Gastroesophageal sphincter (tissue), 4 donors: ENCODE measurements around the gene SCFD2. TPM values are rescaled to one million over a fixed set of nuclear protein-coding genes. Genes with fewer than 3 reads are reported as not detected.
A peak's percentile ranks its signal among the peaks of the same experiment; 100 is the strongest.

Source experiments
- ATAC-seq: fragments of 150-250 bp; one replicate; pipeline ENCODE4 v1.9.1; 2016; ENCODE audit warnings: mild to moderate bottlenecking, moderate library complexity
- H3K27ac ChIP-seq, 4 donors: fragments of 200-600 bp; sonication (generic) in 3 of 4; 1 replicate in 3 of 4; 2 replicates in 1 of 4; pipeline ENCODE4 v1.5.1; 2016 to 2019
- H3K27me3 ChIP-seq: fragments of 200-600 bp; sonication (generic); one replicate; pipeline ENCODE4 v1.5.1; 2019
- H3K36me3 ChIP-seq, 2 donors: fragments of 200-600 bp; sonication (generic); one replicate each; pipeline ENCODE4 v1.5.1; 2019; ENCODE audit warnings: control low read depth in 1 of 2
- H3K4me1 ChIP-seq, 3 donors: fragments of 200-600 bp; sonication (generic); 1 replicate in 2 of 3; 2 replicates in 1 of 3; pipeline ENCODE4 v1.5.1; 2016 to 2019; ENCODE audit warnings: control low read depth in 2 of 3
- H3K4me3 ChIP-seq, 2 donors: fragments of 200-600 bp; sonication (generic); one replicate each; pipeline ENCODE4 v1.5.1; 2019; ENCODE audit warnings: mild to moderate bottlenecking in 1 of 2, moderate library complexity in 1 of 2
- H3K9me3 ChIP-seq, 3 donors: fragments of 200-600 bp; sonication (generic); one replicate each; pipeline ENCODE4 v1.5.1; 2017 to 2019; ENCODE audit warnings: control low read depth in 2 of 3
- CTCF ChIP-seq, 4 experiments: fragments of 200-600 bp in 2 of 4; fragments of 450-650 bp in 2 of 4; sonication (generic) in 1 of 4; IDR thresholded peaks; one replicate each; pipeline ENCODE4 v1.5.1; 2017 to 2019; ENCODE audit warnings: antibody characterized with exemption in 4 of 4, mild to moderate bottlenecking in 2 of 4, moderate library complexity in 2 of 4
- EP300 ChIP-seq: sonication (generic); formaldehyde crosslinking; IDR thresholded peaks from one replicate; pipeline ENCODE4 v1.6.1; 2017; ENCODE audit warnings: antibody characterized with exemption, mild to moderate bottlenecking
- POLR2A ChIP-seq, 2 donors: fragments of 450-650 bp; IDR thresholded peaks; one replicate each; pipeline ENCODE4 v1.6.1; 2017; ENCODE audit warnings: antibody characterized with exemption in 2 of 2, mild to moderate bottlenecking in 2 of 2, moderate library complexity in 1 of 2
- POLR2AphosphoS5 ChIP-seq: sonication (generic); formaldehyde crosslinking; IDR thresholded peaks from one replicate; pipeline ENCODE4 v1.6.1; 2017; ENCODE audit warnings: antibody characterized with exemption
- WGBS, 2 donors: methylation state at CpG; one replicate each; pipeline ENCODE4 v1.1.5; 2018; ENCODE audit warnings: low coverage in 1 of 2; 5-methylcytosine and 5-hydroxymethylcytosine counted together
- total RNA-seq, 4 donors: library from RNA; depleted of rRNA; stranded (reverse); fragments of >200 nt; gene quantifications; one replicate each; pipeline ENCODE4 v1.1.0, GENCODE V29; 2016

SCFD2 gene
- total RNA-seq, 4 donors from 2014 or later: 8.9 to 17.6 (median 14.6) TPM

DNA sequence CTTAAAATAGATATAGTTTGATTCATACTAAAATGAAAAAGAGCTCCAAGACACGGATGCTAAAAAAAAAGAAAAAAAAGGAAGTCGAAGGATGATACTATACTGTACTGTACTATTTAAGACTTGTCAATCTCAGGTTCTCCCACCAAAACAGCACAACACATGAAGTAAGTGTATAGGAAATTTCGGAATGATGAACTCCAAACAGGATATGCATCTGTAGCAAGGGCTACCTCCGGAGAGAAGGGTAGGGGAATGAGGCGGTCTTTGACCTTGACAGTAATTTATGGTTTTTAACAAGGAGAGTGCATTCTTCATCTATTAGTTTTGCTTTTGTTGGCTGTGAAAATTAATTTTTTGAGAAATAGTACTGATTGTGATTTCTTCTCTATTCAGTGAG lies 11.0 kb upstream of the SCFD2 start:
- peak overlapping the region; percentile 77 to 81 for H3K4me3 ChIP-seq
- WGBS, 2 donors: 35 to 47% methylated on average over 4 to 5 of the region's 5 CpGs
- peaks cover 9% of the 10 kb centered on the region for H3K27me3 ChIP-seq
- peak overlapping the region in 3 of 4 donors; percentile 3 to 88 (median 87) for H3K27ac ChIP-seq
- no peaks in the 10 kb centered on the region for H3K9me3 ChIP-seq
- no peak for TF ChIP-seq POLR2A (IDR thresholded peaks at IDR 0.05)
- no peak for TF ChIP-seq POLR2AphosphoS5
- TF ChIP-seq EP300: no peak
- TF ChIP-seq CTCF (IDR thresholded peaks at IDR 0.05): no peak
- H3K4me1 ChIP-seq: peaks cover 3 to 22% (median 5%) of the 10 kb centered on the region in 3 donors
- peaks cover 0 to 5% of the 10 kb centered on the region in 2 donors for H3K36me3 ChIP-seq
- no peak for ATAC-seq

GRCh38 chr4:53374777-53375258 lies 9.0 kb upstream of the SCFD2 start:
- Histone ChIP-seq H3K4me1 (peaks cover 3 to 17% (median 5%) of the 10 kb centered on the region in 3 donors), H3K27me3 (peaks cover 30% of the 10 kb centered on the region), H3K9me3 (no peaks in the 10 kb centered on the region), H3K36me3 (no peaks in the 10 kb centered on the region), H3K4me3 (no peak overlapping the region), H3K27ac (no peak overlapping the region)
- WGBS, 2 donors: 66 to 88% methylated on average over 4 of the region's 4 CpGs
- ATAC-seq: no peak
- TF ChIP-seq POLR2AphosphoS5 (no peak), POLR2A (IDR thresholded peaks at IDR 0.05) (no peak), EP300 (no peak), CTCF (IDR thresholded peaks at IDR 0.05) (no peak)

DNA sequence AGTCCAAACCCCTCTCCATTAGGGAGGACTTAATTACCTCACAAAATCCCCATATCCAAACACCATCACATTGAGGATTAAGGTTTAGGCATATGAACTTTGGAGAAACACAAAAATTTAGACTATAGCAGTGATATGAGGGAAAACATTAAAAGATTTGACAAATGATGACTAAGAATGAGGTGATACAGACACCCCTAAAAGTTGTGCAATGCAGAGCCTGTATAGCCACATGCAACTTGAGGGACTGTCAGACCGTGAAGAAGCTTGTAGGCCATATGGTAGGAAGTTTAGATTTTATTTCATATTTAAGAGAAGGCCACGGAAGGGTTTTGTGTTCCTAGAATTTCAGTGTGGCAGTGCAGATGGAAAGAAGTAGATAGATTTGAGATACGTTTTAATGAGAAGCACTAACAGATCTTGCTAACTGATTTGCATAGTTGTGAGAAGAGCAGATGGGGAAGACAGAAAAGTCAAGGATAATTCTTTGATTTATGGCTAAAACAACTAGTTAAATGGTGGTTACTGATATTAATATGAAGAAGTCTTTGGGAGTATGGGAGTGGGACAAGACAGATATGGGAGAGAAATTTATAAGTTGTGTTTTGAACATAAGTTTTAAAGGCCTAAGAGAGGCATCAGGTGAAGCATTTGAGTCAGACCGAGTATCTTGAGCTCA lies 6.1 kb upstream of the SCFD2 start:
- no peaks in the 10 kb centered on the region for H3K9me3 ChIP-seq
- H3K27ac ChIP-seq: no peak overlapping the region
- TF ChIP-seq POLR2AphosphoS5 (no peak), CTCF (IDR thresholded peaks at IDR 0.05) (no peak), POLR2A (IDR thresholded peaks at IDR 0.05) (no peak), EP300 (no peak)
- WGBS, 2 donors: 64 to 77% methylated on average over 4 of the region's 4 CpGs
- H3K36me3 ChIP-seq: no peaks in the 10 kb centered on the region
- ATAC-seq: no peak
- no peak overlapping the region for H3K4me3 ChIP-seq
- H3K4me1 ChIP-seq: no peaks in the 10 kb centered on the region
- peaks cover 43% of the 10 kb centered on the region for H3K27me3 ChIP-seq

DNA sequence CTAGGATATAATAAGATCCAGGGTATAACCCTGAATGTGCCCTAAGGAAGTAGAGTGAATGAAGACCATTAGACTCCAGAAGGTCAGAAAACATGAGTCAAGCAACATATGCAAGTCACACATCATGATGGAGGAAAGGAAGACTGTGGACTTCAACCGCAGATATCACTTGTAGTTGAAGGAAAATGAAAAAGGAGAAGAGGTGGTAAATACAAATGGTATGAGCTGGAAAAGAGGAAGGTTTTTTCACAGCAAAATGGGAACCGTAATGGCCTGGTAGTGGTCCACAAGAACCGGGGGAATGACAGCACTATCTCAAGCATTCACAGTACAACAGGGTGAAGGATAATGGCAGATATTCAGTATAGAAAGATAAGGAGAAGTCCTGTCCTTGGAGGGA lies 5.2 kb upstream of the SCFD2 start:
- Histone ChIP-seq H3K27me3 (peaks cover 43% of the 10 kb centered on the region), H3K27ac (no peak overlapping the region), H3K4me1 (peaks cover 0 to 6% (median 0%) of the 10 kb centered on the region in 3 donors), H3K4me3 (no peak overlapping the region), H3K9me3 (no peaks in the 10 kb centered on the region), H3K36me3 (no peaks in the 10 kb centered on the region)
- TF ChIP-seq POLR2A (IDR thresholded peaks at IDR 0.05): no peak
- TF ChIP-seq POLR2AphosphoS5: no peak
- TF ChIP-seq EP300: no peak
- TF ChIP-seq CTCF (IDR thresholded peaks at IDR 0.05): no peak
- 85 to 96% methylated on average over 3 of the region's 3 CpGs for WGBS, 2 donors
- no peak for ATAC-seq

DNA sequence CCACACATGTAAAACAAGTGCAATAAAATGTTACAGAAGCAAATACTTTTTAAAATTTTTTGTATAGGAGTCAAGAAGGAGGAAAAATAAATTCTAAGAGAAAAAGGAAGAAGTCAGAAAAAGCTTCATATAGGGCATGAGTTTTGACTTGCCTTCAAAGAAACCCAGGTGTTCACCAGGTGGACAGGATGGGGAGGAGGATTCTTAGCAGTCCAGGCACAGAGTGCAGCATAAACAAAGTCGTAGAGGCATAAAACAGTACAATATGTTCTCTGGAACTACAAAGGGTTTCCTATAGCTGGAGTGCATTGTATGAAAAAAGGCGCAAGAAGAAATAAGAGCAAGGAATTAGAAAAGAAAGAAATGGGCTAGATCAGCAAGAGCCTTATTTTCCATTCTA lies 1.9 kb upstream of the SCFD2 start:
- WGBS, 2 donors: 48 to 71% methylated on average over 2 of the region's 2 CpGs
- TF ChIP-seq POLR2AphosphoS5 (no peak), POLR2A (IDR thresholded peaks at IDR 0.05) (no peak), EP300 (no peak), CTCF (IDR thresholded peaks at IDR 0.05) (no peak)
- H3K36me3 ChIP-seq: no peaks in the 10 kb centered on the region
- H3K27ac ChIP-seq: no peak overlapping the region
- H3K4me3 ChIP-seq: no peak overlapping the region
- peaks cover 0 to 33% (median 13%) of the 10 kb centered on the region in 3 donors for H3K4me1 ChIP-seq
- no peak for ATAC-seq
- H3K9me3 ChIP-seq: no peaks in the 10 kb centered on the region
- H3K27me3 ChIP-seq: peaks cover 41% of the 10 kb centered on the region
